Adipocyte (in vitro differentiated cells): ENCODE measurements around the gene DCDC2C.

Experiments used
- DNase-seq: peaks from one replicate; pipeline ENCODE4 v3.0.0-alpha.2; 2015; ENCODE audit warnings: low read depth
- H3K27me3 ChIP-seq: replicated peaks from 2 replicates; pipeline ENCODE4 v1.7.0; 2013; ENCODE audit warnings: mild to moderate bottlenecking, low read length, moderate library complexity; ENCODE audit not compliant: control insufficient read depth, insufficient read depth
- H3K36me3 ChIP-seq: 2 replicates; pipeline ENCODE4 v1.7.0; 2013; ENCODE audit warnings: low read length, mild to moderate bottlenecking, moderate library complexity; ENCODE audit not compliant: control insufficient read depth, insufficient read depth, severe bottlenecking
- H3K4me1 ChIP-seq: 2 replicates; pipeline ENCODE4 v1.7.0; 2013; ENCODE audit warnings: mild to moderate bottlenecking, low read length, moderate library complexity; ENCODE audit not compliant: control insufficient read depth, insufficient read depth
- H3K4me3 ChIP-seq: 2 replicates; pipeline ENCODE4 v1.7.0; 2013; ENCODE audit warnings: mild to moderate bottlenecking, low read length, moderate library complexity
- H3K9ac ChIP-seq: 2 replicates; pipeline ENCODE4 v1.7.0; 2013; ENCODE audit warnings: mild to moderate bottlenecking, low read length, moderate library complexity
- H3K9me3 ChIP-seq: 2 replicates; pipeline ENCODE4 v1.7.0; 2013; ENCODE audit warnings: mild to moderate bottlenecking, low read length, moderate library complexity; ENCODE audit not compliant: control insufficient read depth

Gene DCDC2C

GRCh38 chr2:3766824-3767223, 63.4 kb downstream of the DCDC2C start:
- Histone ChIP-seq H3K4me3 (no peak overlapping the region), H3K27me3 (peaks cover 21% of the 10 kb centered on the region), H3K4me1 (no peaks in the 10 kb centered on the region), H3K36me3 (no peaks in the 10 kb centered on the region), H3K9ac (no peak overlapping the region), H3K9me3 (no peaks in the 10 kb centered on the region)
- no peak for DNase-seq

GRCh38 chr2:3768960-3769765, 65.8 kb downstream of the DCDC2C start:
- Histone ChIP-seq H3K9me3 (no peaks in the 10 kb centered on the region), H3K27me3 (peaks cover 34% of the 10 kb centered on the region), H3K9ac (no peak overlapping the region), H3K4me1 (no peaks in the 10 kb centered on the region), H3K4me3 (no peak overlapping the region), H3K36me3 (no peaks in the 10 kb centered on the region)
- DNase-seq: no peak

DNA sequence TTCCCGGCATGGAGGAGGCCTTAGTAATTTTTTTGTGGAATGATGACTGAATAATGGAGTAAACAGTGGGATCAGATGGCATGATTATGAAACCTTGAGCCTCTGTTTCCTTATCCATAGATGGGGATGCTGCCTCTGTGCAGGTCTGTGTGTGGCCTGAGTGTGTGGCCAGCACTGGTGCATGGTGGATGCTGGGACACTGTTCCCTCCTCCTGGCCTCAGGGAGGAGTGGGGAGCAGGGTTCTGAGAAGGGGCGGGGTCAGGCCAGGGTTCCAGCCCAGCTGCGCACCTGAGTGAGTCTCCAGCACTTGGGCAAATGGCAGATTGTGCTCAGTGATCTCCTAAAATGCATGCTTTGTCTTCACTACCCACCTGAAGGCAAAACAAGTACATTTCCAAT, 66.4 kb downstream of the DCDC2C start:
- no peaks in the 10 kb centered on the region for H3K4me1 ChIP-seq
- no peaks in the 10 kb centered on the region for H3K9me3 ChIP-seq
- DNase-seq: no peak
- peaks cover 34% of the 10 kb centered on the region for H3K27me3 ChIP-seq
- no peaks in the 10 kb centered on the region for H3K36me3 ChIP-seq
- H3K9ac ChIP-seq: no peak overlapping the region
- no peak overlapping the region for H3K4me3 ChIP-seq

DNA sequence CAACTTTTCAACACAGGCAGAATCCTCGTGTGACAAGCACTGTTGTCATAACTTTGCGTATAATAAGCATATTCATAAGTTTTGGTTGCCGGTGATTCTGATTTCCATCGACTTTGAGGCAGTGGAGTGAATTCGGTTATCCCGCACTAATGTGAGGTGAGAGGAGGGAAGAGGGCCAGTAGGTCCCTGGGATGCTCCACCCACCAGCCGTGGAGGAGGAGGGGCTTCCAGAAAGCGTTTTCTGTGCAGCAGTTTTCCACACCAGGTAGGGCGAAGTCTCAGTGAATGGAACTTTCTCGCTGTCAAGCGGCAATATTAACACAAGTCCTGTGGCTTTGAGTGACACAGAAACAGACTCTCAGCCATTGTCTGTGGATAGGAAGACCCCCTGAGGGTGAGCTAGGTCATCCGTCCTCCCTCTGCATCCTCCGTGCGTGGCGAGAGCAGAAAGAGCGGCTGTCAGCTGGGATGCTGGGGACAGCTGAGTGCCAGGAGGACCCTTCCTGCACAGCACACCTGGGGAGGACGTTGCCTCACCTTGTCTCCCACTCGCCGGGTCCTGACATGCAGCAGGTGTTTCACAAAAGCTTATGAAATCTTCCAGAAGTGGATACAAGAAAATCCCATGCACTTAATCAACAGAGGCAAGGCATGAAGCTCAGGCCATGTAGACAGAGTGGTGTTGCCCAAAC, 67.5 kb downstream of the DCDC2C start:
- Histone ChIP-seq H3K4me1 (no peaks in the 10 kb centered on the region), H3K36me3 (no peaks in the 10 kb centered on the region), H3K4me3 (no peak overlapping the region), H3K27me3 (peaks cover 34% of the 10 kb centered on the region), H3K9me3 (no peaks in the 10 kb centered on the region), H3K9ac (no peak overlapping the region)
- no peak for DNase-seq

GRCh38 chr2:3771576-3771975, 68.2 kb downstream of the DCDC2C start:
- Histone ChIP-seq H3K9me3 (no peaks in the 10 kb centered on the region), H3K36me3 (no peaks in the 10 kb centered on the region), H3K4me3 (no peak overlapping the region), H3K4me1 (no peaks in the 10 kb centered on the region), H3K9ac (no peak overlapping the region), H3K27me3 (peaks cover 33% of the 10 kb centered on the region)
- DNase-seq: no peak

DNA sequence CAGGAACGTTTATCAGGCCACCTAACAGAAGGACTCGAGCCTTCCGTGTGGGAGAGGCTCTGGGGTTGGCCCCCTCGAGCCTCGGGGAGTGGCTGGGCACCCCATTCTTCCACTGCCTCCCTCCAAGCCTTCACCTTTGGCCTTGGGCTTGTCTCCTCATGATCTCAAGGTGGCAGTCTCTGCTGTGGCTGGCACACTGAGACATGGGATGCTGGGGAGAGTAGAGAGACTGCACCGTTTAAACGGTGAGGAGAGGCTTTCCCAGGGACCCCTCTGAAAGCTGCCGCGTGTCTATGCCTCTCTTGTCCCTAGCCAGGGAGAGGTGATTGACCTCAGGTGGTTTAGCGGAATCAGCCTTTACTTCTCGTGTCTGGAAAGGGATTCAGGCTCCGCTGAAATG, 71.0 kb downstream of the DCDC2C start:
- Histone ChIP-seq H3K9ac (no peak overlapping the region), H3K4me1 (no peaks in the 10 kb centered on the region), H3K36me3 (no peaks in the 10 kb centered on the region), H3K9me3 (no peaks in the 10 kb centered on the region), H3K4me3 (no peak overlapping the region), H3K27me3 (peaks cover 35% of the 10 kb centered on the region)
- DNase-seq: no peak

- Histone ChIP-seq H3K9me3 (no peaks in the 10 kb centered on the region), H3K4me1 (no peaks in the 10 kb centered on the region), H3K36me3 (no peaks in the 10 kb centered on the region), H3K27me3 (peaks cover 46% of the 10 kb centered on the region), H3K4me3 (no peak overlapping the region), H3K9ac (no peak overlapping the region)
- DNase-seq: no peak
Observed at GRCh38 chr2:3776311-3776710, 72.9 kb downstream of the DCDC2C start.

- no peaks in the 10 kb centered on the region for H3K9me3 ChIP-seq
- H3K4me1 ChIP-seq: no peaks in the 10 kb centered on the region
- H3K36me3 ChIP-seq: no peaks in the 10 kb centered on the region
- H3K9ac ChIP-seq: no peak overlapping the region
- H3K27me3 ChIP-seq: peaks cover 33% of the 10 kb centered on the region
- DNase-seq: no peak
- H3K4me3 ChIP-seq: no peak overlapping the region
Observed at GRCh38 chr2:3777966-3778365, 74.6 kb downstream of the DCDC2C start.

- H3K4me3 ChIP-seq: no peak overlapping the region
- peaks cover 28% of the 10 kb centered on the region for H3K27me3 ChIP-seq
- no peak for DNase-seq
- no peaks in the 10 kb centered on the region for H3K4me1 ChIP-seq
- no peaks in the 10 kb centered on the region for H3K36me3 ChIP-seq
- H3K9ac ChIP-seq: no peak overlapping the region
- H3K9me3 ChIP-seq: no peaks in the 10 kb centered on the region
Observed at GRCh38 chr2:3778851-3779495, 75.6 kb downstream of the DCDC2C start.

DNA sequence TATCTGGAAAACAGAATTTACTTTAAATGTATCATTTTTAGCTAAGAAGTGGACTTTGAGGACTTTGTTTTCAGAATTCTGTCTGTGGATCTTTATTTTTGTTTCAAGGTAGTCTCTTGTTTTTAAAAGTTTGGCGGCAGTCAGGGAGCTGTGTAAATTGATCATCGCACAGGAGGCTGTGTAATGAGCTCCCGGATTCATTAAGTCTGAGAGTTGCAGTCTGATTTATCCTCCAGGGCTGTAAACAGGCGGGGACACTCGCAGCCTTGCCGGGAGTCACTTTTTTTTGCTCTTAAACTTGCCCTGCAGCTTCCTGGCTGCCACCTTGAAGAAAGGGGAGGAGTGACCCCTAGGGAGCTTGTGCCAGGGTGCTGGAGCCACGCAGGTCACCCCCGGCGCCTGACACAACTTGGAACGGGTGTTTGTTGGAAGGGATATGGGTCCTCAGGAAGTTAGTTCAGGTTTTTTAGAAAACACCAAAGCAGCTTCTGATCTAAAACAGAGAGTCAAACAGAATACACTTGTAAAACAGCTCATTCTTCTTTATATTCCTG, 76.2 kb downstream of the DCDC2C start:
- Histone ChIP-seq H3K9ac (no peak overlapping the region), H3K27me3 (peaks cover 28% of the 10 kb centered on the region), H3K9me3 (no peaks in the 10 kb centered on the region), H3K4me3 (no peak overlapping the region), H3K36me3 (no peaks in the 10 kb centered on the region), H3K4me1 (no peaks in the 10 kb centered on the region)
- DNase-seq: no peak
